ENCODE measurements around the gene PTPN18. TPM values are rescaled to one million over a fixed set of nuclear protein-coding genes. Genes with fewer than 3 reads are reported as not detected.

The PTPN18 gene
- total RNA-seq, 1 experiment from 2014 or later = 16.3 TPM

DNA sequence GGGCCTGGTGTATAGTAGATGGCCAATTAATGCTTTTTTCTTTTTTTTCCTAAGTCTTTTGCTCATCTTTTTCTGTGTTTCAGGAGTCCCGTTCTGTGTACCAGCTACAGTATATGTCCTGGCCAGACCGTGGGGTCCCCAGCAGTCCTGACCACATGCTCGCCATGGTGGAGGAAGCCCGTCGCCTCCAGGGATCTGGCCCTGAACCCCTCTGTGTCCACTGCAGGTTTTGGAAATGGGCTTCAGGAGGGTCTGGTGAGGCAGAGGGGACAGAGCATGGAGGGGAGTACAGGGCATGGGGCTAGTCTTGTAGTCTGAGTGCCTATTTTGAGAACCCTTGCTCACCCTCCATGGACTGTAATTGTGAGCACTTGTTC, 14.1 kb downstream of the PTPN18 start:
- TF ChIP-seq, protein P1, sequence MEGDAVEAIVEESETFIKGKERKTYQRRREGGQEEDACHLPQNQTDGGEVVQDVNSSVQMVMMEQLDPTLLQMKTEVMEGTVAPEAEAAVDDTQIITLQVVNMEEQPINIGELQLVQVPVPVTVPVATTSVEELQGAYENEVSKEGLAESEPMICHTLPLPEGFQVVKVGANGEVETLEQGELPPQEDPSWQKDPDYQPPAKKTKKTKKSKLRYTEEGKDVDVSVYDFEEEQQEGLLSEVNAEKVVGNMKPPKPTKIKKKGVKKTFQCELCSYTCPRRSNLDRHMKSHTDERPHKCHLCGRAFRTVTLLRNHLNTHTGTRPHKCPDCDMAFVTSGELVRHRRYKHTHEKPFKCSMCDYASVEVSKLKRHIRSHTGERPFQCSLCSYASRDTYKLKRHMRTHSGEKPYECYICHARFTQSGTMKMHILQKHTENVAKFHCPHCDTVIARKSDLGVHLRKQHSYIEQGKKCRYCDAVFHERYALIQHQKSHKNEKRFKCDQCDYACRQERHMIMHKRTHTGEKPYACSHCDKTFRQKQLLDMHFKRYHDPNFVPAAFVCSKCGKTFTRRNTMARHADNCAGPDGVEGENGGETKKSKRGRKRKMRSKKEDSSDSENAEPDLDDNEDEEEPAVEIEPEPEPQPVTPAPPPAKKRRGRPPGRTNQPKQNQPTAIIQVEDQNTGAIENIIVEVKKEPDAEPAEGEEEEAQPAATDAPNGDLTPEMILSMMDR (conservative IDR thresholded peaks at IDR 0.05) = no peak
- peaks cover 10% of the 10 kb centered on the region for H3K27me3 Mint-ChIP-seq (ENCODE audit: low read depth)

More for the DNA sequence above, 14.1 kb downstream of the PTPN18 start:
- H3K27ac ChIP-seq (ENCODE audit: insufficient read length, low read depth, low read length) = no peak overlapping the region
- H3K79me2 ChIP-seq (ENCODE audit: insufficient read depth, low read length) = no peaks in the 10 kb centered on the region
- no peak overlapping the region for H3K18ac ChIP-seq (ENCODE audit: insufficient read length, low read depth, low read length)
- H3K23ac ChIP-seq (ENCODE audit: insufficient read length, low read depth, low read length) = no peak overlapping the region
- H3K14ac ChIP-seq (ENCODE audit: insufficient read depth, low read length) = no peak overlapping the region
- H3K56ac ChIP-seq (ENCODE audit: insufficient read length, low read depth, low read length) = no peak overlapping the region
- peak overlapping the region in 1 of 2 experiments; percentile 42; a peak in 1 of 5 replicates for H3K4me3 Mint-ChIP-seq
- H4K8ac ChIP-seq (replicated peaks; ENCODE audit: insufficient read length, low read depth, low read length) = no peak overlapping the region
- no peaks in the 10 kb centered on the region for H3K27me3 ChIP-seq (ENCODE audit: insufficient read depth, low read length)
- H3K4me1 ChIP-seq (ENCODE audit: insufficient read depth, low read length) = no peaks in the 10 kb centered on the region; the same call in 1 of the 2 replicates
- H4K20me1 ChIP-seq (ENCODE audit: control insufficient read depth, insufficient read depth, insufficient read length) = no peaks in the 10 kb centered on the region
- DNase-seq = no peak
- no peak overlapping the region for H3T11ph ChIP-seq (ENCODE audit: low read length)
- no peak overlapping the region for H2BK120ac ChIP-seq (ENCODE audit: low read depth, low read length, poor library complexity, severe bottlenecking)
- no peak overlapping the region for H2BK12ac ChIP-seq (ENCODE audit: insufficient read length, low read depth, low read length)
- no peaks in the 10 kb centered on the region for H3K79me1 ChIP-seq (ENCODE audit: insufficient read depth, low read depth, low read length, poor library complexity, severe bottlenecking)
- no peak overlapping the region for H4K91ac ChIP-seq (ENCODE audit: insufficient read length, low read depth, low read length)
- no peak overlapping the region for H3K9ac ChIP-seq (ENCODE audit: extremely low read depth, insufficient read length, low read length)
- no peak overlapping the region for H2AK5ac ChIP-seq (ENCODE audit: insufficient read length, low read length)
- H2BK15ac ChIP-seq (ENCODE audit: low read depth, low read length) = no peak overlapping the region
- peaks cover 8 to 22% (median 8%) of the 10 kb centered on the region in 3 experiments for H3K36me3 Mint-ChIP-seq (ENCODE audit: insufficient read depth in 1 of 3, low read depth in 3 of 3)
- peaks cover 8% of the 10 kb centered on the region for H3K23me2 ChIP-seq (ENCODE audit: insufficient read length, low read depth, low read length, poor library complexity, severe bottlenecking)
- H4K5ac ChIP-seq (ENCODE audit: insufficient read length, low read depth, low read length) = no peak overlapping the region
- no peak overlapping the region for H2BK20ac ChIP-seq (ENCODE audit: low read depth, low read length, poor library complexity, severe bottlenecking)
- H2BK5ac ChIP-seq (ENCODE audit: insufficient read length, low read length) = no peak overlapping the region
- peaks cover 30 to 35% of the 10 kb centered on the region in 2 experiments for H3K4me1 Mint-ChIP-seq
- no peak overlapping the region for H3K4ac ChIP-seq (ENCODE audit: low read depth, low read length)
- no peaks in the 10 kb centered on the region for H3K9me3 ChIP-seq (ENCODE audit: control insufficient read depth, low read depth, low read length)
- no peak overlapping the region; a peak in 1 of 7 replicates for H3K27ac Mint-ChIP-seq
- H3K4me2 ChIP-seq (ENCODE audit: insufficient read depth, insufficient read length, low read length) = no peak overlapping the region
- WGBS (ENCODE audit: extremely low coverage, insufficient read length, low lambda C conversion rate) = no CpG with 5 or more reads among the region's 5 CpGs
- no peak overlapping the region for H2AFZ ChIP-seq (ENCODE audit: low read length)
- no peaks in the 10 kb centered on the region; a peak in 1 of 5 replicates for H3K9me3 Mint-ChIP-seq
